ENCODE data around the gene PUDP.
"Not testable (repeated sequence)": the region's sequence is repeated elsewhere in the genome, so short reads cannot be mapped to it uniquely, and the experiment has no call there.

Gene PUDP

DNA sequence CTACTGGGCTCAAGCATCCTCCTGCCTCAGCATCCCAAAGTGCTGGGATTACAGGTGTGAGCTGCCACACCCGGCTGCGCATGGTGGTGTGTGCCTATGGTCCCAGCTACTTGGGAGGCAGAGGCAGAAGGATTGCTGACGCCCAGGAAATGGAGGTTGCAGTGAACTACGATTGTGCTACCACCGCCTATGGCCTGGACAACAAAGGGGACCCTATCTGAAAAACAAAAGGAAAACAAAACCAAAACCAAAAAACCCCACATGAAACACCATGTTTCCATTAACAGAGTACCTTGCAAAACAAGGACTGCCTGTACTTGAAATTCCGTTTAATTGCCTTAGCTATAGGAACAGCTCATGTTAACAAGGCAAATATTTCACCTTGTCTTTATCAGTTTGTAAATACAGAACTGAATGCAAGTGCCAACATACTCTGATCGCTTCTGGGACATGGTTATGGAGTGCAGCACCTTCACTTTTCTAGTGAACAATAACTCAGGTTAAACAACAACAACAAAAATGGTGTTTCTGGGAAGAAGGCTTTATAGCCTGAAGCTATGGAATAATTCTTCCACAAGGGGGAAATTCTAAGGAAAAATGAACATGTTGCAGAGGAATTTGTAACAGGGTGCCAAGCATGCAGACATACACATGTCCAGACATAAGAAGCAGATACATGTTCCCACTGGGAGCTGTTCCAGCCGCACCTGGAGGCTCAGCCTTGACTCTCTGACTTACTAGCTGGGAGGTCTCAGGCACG is 73.6 kb downstream of the PUDP start:
- DNase-seq (ENCODE audit: low read depth in 2 of 2) = no peak

DNA sequence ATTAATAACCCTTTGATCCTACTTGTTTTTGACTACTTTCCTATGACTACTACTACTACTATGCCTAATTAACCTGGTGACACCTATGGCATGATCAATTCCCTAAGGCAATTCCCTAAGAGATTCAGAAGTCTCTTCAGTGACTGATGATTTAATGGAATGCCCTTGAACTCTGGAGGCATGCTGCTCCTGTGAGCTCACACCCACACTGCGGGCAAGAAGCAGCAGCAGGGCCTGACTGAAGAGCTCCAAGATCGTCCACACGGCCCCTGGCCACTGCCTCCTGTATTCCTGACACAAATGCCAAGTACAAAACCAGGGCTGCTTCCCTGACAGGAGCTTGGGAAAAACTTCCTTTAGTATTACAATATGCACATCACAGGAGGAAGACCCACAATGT is 74.6 kb downstream of the PUDP start:
- DNase-seq (ENCODE audit: low read depth in 2 of 2) = no peak

DNA sequence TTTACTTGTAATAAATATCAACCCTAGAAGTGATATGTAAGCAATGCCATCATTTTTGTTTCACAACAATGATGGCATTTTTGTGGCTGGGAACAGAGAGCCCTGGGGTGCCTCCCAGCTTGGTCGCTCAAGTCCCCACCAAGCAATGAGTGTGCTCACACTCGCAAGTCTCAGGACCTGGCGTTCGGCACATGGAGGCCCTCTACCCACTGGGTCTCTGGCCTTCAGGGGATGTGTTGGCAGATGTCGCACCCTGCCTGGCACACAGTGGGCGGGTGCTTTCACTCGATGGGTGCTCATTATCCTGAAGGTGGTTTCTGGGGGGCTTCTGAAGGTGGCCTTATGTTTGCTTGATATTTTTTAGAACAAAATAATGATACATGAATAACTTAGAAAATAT is 75.1 kb downstream of the PUDP start:
- DNase-seq (ENCODE audit: low read depth in 2 of 2) = no peak

DNA sequence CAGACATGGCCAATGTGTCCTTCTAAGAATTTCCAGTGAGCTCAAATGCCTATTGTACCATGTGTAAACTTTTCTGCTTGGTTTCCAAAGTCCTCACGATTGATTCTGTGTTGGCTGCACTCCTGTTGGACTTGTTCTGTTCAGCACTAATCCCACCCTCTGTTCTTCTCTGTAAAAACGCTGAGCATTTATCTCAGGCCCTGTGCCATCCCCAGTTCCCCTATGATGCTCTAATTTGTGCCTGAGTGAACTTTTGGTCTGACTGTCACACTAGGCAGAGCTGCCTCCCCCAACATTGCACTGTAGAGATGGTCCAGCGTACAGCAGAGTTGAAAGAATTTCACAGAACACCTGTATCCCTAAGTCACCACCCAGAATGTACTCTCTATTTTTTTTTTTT is 76.6 kb downstream of the PUDP start:
- no peak for DNase-seq (ENCODE audit: low read depth in 2 of 2)

DNA sequence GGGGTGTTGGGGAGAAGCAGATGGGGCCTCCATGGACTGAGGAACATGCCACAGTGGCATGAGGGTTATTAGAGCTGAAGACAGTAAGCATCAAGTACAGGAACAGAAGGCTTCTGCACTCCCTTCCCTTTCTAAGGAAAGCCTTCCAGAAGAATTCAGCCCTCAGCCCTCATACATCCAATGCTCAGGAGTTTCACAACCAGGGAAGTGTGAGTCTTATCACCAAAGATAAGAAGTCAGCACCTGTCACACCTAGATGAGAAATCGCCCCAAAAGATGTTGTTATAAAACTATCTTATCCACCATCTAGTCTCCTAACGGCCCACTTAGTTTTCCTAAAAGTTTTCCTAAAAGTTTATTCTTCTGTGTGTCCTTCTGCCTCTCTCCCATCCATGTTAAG is 78.4 kb downstream of the PUDP start:
- no peak for DNase-seq (ENCODE audit: low read depth in 2 of 2)

DNA sequence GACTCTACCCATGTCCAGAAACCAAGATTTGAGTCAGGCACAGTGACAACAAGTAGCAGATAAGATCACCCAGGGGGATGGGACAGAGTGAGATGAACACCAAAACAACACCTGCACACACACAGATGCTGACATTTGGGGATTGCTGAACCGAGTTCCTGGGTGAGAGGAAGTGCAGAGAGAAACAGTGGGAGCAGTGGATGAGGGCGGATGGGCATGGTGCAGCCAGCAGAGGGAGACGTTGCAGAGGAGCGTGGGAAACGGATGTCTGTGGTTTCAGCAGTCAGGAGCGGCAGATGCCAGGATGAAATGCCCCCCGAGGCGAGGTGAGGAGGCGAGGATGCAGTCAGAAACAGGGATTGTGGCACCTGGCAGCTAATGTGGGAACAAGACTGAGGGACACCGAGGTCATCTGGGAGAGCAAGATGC is 79.0 kb downstream of the PUDP start:
- peak in 1 of 2 donors; percentile 7 for DNase-seq (ENCODE audit: low read depth in 2 of 2)

DNA sequence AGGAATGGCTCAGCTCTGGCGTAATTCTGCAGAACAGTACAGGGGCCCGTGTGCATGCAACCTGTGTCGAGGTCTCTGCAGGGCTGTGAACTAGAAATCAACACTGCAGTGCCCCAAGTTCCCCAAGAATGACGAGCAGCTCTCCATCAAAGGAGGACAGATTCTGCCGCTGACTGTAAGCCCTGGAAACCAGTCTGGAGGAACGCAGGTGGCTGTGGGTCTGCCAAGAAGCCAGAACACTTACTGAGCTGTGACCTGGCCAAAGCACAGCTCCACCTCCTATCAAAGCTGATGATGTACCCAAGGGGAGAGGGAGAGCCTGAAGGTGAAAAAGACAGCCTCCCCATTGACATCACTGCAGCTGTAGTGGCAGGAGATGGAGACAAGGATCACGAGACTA is 80.7 kb downstream of the PUDP start:
- DNase-seq (ENCODE audit: low read depth in 2 of 2) = no peak

DNA sequence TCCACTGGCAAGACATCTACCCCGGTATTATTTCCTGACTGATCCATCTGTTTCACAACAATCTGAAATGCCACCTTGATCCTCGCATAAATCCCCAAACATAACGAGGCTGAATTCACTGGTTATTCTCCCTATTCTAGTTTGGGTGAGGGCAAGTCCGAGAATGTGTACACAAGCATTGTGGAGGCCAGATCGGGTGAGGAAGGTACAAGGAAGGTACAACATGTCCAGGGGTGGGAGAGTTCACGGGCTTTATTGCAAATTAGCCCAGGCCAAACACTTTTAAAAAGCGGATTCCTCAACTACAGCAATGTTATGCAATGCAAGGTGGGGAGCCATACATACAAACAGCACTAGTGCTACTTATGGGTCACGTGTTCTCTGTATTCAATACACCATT is 82.5 kb downstream of the PUDP start:
- DNase-seq (ENCODE audit: low read depth in 2 of 2) = no peak

DNA sequence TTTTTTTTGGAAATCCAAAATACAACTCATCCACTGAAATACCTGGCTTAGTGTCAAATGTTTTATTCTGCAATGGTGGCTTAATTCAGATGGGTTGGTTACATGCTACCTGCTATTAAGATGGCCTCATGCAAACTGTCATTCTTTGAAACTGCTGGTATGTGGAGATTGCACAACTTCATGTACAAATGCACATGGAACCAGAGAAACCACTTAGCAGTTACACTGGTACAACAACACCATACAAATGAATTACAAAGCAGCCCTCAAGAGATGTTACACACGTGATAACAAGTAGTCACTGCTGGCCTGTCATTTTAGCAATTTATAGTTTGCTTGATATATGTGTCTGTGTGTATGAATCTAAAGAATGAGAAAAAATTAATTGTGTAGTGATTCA is 85.0 kb downstream of the PUDP start:
- no peak for DNase-seq (ENCODE audit: low read depth in 2 of 2)

DNA sequence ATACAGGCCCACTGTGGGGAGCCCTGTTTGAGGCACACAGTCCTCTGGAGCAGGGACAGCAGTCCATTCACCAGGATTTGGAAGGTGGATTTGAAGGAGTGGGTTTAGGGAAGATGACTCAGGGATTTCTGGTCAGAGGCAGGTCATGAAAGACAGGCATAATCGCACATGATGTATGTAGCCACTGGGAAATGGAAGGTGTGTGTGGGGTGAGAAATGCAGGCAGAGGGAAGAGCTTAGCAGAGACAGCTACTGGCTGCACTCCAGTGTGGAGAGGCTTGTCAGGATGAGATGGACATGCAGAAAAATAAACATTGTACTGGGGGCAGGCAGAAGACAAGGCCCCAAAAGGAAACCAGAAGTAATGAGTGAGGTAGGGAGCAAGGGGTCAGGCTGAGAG is 85.7 kb downstream of the PUDP start:
- DNase-seq (ENCODE audit: low read depth in 2 of 2) = no peak

DNA sequence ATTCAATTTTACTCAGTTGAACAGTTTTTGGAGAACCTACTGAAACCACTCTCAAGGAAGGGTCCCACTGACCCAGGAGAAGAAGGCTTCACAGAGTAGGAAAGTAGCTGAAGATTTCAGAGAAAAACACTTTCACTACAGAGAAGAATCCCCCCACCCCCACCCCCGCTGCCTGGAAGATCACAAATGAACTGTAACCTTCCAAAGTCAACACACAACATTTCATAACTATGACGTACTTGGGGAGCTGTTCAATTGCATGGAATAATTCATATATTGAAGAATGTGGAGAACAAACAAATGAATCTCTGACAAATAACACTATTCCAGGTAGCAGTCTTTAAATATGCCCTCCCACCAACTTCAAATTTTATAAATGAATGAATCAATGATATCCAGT is 86.5 kb downstream of the PUDP start:
- no peak for DNase-seq (ENCODE audit: low read depth in 2 of 2)

DNA sequence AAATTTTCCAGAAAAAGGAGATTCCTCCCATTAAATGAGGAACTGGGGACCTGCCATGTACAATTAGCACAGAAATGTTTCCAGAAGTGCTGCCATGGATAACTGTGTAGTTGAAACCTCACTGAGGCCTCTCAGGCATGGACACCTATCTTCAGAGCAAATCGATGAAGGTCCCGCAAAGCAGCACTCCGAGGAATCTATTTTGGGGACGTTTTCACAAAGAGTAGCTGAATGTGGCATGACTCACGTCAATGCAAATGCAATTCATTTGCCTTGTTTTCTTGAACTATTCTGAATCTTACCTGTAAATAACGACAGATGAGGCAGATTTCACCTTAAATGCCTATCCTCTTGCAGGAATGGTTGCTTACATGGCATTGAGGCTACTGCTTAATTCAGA is 87.5 kb downstream of the PUDP start:
- DNase-seq (ENCODE audit: low read depth in 2 of 2) = no peak

DNA sequence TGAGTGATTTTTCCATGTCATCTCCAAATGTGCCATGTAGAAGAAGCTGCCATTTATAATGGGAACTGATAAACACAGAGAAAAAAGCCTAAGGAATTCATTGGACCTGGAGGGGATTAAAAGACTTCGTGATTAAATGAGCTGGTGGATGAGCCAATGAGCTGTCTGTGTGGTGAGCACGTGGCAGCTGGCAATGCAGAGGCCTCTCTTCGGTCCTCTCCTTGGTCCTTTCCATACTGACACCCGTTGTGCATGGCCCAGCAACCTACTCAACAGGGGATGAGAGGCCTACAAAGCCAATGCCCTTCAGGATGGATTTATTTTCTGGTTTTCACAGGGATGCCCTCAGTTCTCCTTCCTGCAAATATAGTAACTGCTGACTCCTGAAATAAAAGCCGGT is 88.1 kb downstream of the PUDP start:
- no peak for DNase-seq (ENCODE audit: low read depth in 2 of 2)

DNA sequence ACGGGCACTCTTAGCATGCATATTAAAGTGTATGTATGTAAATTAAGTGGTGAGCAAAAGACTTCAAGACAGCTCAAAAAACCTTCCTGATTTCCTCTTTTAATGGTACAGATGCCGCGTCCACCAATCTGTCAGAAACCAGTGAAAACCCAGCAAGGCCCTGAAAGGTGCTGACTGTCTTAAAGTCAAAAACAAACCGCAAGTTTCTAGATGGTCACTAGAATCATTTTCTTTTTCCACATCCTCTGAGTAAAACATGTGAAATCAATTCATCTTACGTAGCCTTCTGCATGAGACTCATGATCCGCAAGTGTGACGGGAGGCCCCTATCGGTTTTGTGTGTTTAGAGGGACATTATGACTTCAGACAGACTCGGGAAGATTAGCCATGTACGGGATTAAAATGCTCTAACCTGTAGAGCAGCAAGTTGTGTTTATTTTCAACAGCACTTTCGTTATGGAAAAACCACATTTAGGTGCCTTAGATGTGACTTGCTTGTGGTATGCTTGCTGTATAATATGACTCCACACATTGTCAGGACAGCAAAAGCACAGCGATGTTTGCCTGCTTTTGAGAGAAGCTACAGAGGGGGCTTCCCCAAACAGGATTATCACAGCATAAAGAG is 88.6 kb downstream of the PUDP start:
- DNase-seq (ENCODE audit: low read depth in 2 of 2) = peak; percentile 4 to 9

DNA sequence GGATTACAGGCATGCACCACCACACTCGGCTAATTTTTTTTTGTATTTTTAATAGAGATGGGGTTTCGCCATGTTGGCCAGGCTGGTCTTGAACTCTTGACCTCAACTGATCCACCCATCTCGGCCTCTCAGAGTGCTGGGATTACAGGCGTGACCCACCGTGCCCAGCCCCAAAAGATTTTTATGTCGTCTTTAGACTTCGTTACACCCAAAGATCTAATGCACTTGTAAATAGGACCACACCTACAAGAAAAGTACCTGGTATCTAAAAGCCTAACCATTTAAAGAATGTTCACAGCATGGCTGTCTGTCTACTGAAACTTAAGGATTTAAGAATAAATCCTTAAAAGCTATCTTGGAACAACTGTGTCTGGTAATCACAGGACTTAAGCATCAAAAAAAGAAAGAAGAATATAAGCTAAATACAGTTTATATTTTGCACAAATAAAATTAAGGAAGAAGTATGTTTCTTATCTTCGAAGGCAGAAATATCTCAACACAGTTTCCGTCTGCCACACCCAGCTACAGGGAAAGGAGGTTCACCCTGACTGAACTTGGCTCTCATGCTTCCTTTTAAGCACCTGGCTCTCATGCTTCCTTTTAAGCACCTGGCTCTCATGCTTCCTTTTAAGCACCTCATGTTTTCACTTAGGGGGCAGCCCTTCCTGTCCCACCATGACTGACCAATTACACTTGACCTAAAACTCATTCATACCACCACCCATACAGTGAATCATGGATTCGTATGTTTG is 92.4 kb downstream of the PUDP start:
- DNase-seq (ENCODE audit: low read depth in 2 of 2) = no peak

DNA sequence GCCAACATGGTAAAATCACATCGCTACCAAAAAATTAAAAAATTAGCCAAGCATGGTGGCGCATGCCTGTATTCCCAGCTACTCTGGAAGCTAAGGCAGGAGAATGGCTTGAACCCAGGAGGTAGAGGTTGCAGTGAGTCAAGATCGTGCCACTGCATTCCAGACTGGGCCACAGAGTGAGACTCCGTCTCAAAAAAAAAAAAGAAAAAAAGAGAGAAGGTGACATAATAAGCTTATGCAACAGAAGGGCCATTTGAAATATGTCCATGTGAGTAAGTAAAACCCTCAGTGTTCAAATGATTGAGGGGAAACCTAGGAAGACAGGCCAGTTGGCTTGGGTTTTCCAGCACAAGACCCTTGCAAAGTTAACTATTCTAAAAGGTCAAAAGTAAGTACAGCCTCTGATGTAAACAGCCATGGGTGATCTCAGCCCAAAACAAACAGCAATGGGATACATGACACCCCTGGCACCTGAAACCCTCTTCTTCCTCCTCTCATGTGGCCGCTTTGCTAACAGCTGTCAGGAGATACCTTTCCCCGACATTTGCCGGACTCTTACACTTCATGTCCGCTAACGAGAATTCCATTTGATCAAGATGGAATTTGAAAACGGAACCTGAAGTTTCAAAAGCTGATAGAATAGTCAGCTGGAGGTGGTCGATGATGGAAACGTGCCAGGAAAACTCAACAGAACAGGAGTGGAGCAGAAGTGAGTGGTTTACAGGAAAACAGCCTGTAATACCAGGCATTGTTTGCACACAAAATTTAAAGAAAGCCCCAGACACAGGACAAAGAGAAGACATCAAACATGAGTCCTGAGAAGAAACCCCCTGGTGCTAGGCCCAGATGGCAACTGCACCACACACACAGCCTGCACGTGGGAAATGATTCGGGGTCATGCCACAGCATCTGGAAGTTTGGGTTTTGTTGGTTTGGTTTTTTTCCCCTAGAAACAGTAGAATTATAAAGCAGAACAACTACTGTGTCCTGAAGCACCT is 93.4 kb downstream of the PUDP start:
- DNase-seq (ENCODE audit: low read depth in 2 of 2) = no peak

DNA sequence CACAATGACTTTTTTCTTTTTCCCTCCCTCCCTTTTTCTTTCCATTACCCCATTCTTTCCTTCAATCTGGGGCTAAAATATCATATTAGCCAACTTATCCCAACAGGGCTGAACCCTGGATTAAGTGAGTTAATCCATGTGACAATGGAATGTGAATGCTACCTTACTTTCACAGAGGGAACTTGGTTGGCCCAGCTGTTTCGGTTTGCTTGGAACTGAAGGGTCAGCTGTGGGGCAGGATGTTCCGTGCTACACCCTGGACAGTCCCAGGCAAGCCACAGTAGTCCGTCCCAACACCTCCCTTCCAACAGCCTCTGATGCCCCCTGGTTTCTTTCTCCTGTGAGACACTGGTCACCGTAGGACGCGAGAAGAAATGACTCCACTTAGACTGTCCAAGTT is 95.4 kb downstream of the PUDP start:
- DNase-seq (ENCODE audit: low read depth in 2 of 2) = no peak

DNA sequence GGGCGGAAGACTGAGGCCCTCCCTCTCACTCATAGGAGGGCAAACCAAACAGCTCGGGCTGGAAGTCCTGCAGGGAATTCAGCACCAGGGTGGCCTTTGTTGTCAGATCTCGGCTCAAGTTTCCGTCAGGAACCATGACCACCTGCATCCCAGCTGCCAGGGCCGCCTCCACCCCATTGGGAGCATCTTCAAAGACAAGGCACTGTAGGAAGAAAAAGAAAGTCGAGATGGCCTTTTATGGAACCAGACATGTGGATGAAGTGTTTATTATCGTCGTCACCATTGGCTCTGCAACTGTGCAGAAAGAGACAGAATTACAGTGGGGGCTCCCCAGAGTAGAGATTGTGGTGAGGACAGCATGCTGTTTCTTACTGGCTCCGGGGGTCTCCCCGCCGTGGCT is 97.7 kb downstream of the PUDP start:
- no peak for DNase-seq (ENCODE audit: low read depth in 2 of 2)

DNA sequence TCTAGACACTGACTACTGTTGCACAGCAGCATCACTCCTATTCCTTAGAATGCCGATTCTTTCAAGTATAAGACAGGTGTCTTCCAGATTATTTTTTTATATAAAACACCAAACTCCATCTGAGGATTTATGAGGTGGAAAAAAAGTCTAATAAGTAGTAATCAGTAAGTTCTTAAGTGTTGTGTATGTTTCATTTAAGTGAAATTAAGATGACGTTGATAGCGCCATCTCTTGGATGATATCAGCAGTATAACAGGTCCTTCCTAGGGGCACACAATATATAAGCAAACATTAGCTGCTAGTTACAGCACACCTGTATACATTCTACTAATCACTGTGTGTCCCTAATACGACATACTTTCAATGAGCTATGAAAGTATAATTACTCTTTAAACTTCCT is 100.0 kb downstream of the PUDP start:
- DNase-seq (ENCODE audit: low read depth in 2 of 2) = no peak

DNA sequence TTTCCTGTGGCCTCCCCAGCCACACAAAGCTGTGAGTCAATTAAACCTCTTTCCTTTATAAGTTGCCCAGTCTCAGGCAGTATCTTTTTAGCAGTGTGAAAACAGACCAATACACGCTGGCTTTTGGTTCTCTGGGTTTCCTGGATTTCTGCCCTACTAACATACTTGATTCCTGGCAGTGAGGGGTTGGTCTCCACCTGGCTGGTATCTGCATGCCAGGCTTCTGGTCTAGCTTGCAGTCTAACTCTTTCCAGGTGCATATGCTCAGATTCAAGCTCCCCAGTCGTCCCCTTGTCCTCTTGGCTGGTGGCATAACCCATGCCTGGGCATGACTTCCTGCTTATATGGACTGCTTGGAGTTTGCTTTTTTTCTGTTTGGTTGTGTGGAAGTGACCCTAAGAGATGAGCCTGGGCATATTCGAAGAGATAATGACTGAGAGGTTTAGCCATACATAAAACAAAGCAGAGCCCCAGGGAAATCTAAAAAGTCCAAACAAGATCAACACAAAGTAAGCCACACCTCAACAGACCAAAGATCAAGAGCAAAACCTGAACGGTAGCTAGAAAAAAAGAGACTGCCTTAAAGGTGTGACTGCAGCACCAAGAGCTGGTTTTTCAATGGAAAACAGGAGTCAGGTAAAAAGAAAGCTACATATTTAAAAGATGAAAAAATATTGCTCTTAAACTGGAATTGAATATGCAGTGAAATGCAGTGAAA is 102.6 kb downstream of the PUDP start:
- no peak for DNase-seq (ENCODE audit: low read depth in 2 of 2)

DNA sequence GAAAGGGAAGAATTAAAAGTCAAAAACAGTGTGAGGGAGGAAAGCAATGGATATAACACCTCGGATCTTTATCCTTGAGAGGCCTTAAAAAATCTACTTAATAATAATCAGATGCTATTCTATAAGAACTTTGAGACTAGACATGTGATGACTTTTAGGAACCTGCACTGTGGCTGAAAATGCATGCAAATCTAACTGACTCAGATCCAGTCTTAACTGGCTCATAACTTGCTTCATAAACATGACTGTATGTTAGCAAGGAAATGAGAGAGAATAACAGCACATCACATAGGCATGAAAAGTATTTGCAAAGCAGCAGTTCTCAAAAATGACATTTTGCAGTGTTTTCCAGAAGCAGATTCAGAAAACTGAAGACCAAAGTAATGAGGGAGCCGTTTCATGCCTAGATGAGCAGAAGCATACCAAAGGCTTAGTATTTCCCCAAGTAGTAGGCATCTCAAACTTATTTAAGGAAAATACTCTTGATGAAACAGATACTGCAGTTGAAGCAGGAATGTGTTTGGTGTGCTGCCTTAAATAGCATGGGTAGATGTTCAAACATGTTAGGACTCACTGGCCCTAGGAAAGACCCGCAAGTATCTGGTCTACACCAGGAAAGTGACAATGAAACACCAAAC is 104.0 kb downstream of the PUDP start:
- DNase-seq (ENCODE audit: low read depth in 2 of 2) = not testable (repeated sequence)

Data from stimulated activated CD4-positive, alpha-beta T cell treated with anti-CD3 and anti-CD28 coated beads, Interleukin-15, amount 100 ng/mL, for 48 hours (primary cell).